NAMALWA (cell line): ENCODE measurements around the gene ABHD12.
"Not testable (repeated sequence)": the region's sequence is repeated elsewhere in the genome, so short reads cannot be mapped to it uniquely, and the experiment has no call there.

Experiments
- DNase-seq: peaks from one replicate; pipeline ENCODE4 v3.0.0-alpha.2; 2015; ENCODE audit warnings: low spot score

ABHD12 gene

DNA sequence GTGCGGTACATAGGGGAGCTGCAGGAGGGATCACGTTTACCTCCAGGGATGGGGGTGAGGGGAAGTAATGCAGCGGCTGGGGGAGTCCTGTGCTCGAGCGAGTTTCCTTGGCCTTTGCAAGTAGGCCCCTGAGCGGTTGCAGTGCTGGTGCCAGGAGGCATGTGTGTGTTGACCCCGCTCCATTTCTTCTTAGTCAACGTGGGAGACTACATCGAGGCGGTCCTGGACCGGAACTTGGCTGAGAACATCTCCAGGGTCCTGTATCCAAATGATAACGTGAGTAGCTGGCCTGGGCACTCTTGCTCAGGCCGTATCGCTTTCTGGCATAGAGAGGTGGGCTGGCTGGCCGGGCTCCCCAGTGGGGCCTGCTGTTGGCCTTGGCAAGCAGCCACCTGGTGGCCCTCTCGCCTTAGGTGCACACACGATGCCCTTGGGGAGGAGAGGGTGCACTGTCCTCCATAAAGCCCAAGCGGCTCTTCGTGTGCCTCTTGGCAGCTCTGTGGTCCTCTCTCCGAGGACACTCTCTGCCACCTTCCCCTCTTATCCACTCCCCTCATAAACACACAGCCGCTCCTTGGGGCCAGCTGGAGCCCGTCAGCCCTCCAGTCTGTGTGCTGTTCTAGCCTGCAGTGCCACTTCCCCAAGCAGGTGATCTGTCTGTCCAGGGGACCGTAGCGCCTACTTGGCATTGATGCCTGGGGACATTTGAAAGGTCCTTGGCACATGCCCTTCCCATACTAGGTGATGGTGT, 113.4 kb downstream of the ABHD12 start:
- DNase-seq = no peak

DNA sequence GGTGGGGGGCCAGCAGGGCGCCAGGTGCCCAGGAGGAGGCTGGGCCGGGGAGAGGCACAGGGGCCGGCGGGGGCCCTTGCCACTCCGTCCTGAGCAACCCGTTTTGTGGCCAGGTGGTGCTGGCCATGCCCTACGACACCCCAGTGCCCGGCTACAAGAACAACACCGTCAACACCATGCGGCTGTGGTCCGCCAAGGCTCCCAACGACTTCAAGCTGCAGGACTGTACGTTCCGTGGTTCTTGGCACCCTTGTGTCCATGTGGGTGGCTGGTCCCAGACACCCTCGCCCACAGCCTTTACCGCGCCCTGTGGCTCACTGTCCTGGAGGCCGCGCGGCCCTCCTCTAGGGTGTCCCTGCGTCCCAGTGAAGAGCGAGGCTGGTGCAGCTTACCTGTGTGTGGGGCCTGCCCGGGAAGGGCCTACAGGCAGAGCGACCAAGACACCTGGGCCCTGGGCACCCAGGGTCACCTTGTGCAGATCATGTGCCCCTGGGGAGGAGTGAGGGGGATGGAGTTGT, 114.0 kb downstream of the ABHD12 start:
- DNase-seq = no peak

DNA sequence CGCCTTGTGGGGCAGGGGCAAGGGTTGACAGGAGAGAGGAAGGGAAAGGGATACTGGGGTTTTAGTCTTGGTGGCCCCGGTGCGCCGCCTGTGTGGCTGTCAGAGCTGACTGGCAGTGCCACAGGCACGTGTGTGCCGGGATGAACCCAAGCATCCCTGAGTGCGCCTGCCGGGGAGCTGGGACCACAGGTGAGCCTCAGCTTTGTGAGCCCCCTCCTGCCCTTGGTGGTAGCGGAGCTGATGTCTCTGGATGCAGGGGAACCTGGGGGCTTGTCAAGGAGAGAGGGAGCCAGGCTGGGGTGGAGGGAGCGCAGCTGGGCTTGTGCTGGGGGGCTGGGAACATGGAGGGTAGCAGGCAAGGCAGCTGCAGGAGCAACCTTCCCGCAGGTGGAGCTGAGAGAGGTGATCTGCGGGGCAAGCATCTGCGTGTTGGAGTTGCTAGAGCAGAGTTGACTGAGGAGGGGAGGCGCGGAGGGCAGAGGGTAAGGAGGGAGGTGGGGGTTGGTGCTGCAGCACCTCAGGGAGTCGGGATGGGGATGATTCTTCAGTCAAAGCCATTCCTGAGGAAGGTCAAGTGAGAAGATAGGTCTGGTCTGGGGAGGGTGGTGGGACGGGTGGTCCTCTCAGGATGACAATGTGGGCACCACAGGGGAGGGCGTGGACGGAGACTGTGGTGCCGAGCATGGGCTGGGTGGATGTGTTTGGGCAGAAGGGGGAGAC, 114.7 kb downstream of the ABHD12 start:
- DNase-seq = no peak

DNA sequence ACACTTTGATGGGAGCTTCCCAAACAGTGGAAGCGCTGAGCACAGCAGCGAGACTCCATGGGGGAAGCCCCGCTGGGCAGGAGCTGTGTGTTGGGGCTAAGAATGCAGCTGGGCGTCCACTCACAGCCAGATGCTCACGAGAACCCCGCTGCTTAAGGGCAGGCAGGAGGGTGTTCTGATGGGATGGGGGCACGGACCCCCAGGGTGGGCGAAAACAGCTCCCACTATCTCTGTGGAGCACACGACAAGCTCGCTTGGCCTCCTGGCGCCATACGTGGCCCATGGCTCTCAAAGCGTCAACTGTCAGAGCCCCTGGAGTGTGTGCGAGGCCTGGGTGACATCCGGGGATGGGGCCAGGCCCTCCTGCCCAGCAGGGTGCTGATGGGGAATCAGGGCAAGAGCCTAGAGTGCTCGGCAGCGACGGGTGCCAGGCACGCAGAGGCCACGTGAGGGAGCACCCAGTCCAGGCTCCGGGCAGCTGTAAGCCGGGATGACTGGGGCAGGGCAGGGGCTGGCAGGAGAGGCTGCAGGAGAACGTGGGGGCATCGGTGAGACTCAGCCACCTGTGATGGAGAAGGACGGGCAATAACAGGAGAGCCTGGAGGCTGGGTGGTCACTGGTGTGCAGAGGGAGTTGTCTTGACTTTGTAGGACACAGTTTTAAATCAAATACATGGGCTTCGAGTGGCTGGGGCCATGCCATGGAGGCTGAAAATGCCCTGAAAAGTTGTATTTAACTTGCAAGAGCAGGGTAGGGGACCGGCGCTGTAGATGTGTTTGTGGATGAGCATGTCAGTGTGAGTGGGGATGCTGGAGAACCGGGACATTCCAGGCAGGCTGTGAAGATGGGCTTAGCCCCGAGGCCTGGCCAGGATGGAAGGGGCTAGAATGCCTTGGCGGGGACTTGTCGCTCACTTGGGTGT, 115.5 kb downstream of the ABHD12 start:
- no peak for DNase-seq

DNA sequence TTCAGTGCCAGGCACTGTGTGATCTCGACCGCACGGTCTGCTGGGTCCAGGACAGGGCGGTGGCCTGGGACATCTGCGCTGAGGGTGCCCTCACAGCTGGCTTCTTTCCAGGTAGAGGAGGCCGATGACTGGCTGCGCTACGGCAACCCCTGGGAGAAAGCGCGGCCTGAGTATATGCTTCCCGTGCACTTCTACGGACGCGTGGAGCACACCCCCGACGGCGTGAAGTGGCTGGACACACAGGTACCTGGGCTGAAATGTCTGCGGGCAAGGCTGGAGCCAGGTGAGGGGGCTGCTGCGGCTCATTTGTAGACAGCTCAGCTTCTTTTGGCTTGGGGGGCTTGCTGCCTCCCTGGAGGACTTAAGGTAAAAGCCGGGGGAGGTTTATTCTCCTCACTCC, 116.2 kb downstream of the ABHD12 start:
- DNase-seq = no peak

DNA sequence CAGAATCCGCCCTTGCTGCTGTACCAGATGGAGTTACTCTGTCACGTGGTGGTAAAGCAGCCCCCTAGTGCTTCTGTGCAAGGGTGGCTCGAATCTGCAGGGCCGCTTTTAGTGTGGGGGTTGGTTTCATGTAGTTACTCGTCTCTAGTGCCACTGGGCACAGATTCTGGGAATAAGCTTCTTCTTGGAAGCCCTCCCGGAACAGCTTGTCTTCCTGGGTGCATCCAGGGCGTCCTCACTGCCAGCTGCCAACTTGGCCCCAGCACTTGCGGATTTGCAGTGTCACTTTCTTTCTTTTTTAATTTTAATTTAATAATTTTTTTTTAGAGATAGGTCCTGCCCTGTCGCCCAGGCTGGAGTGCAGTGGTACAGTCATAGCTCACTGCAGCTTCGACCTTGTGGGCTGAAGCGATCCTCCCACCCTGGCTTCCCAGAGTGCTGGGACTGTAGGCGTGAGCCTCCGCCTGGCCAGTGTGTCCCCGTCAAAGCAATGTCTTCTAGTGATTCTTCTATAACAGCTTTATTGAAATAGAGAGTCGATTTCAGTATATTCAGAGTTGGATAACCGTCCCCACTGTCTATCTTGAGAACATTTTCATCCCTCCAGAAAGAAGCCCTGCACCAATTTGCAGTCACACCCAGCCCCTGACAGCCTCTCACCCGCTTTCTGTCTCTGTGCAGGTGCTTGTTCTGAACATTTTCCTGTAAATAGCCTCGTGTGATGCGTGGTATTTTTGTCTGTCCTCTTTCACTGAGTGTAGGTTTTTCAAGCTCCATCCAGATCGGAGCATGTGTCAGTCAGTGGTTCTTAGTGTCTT, 116.9 kb downstream of the ABHD12 start:
- no peak for DNase-seq

DNA sequence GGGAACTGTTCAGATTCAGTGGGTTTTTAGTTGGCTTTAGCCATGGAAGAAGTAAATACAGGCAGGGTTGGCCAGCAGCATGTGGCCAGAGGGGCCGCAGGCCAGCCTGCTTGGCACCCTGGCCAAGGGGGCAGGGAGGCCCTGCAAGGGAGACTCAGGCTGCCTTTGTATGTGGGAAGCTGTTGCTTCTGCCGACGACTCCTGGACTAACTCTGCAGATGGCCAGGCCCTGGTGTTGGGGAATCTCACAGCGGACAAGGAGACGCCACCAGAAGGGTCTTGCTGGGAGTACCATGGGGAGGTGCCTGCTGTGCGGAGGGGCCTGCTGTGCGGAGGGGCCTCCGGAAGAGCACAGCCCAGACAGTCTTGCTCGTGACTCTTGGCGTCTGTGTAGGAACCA, 117.6 kb downstream of the ABHD12 start:
- DNase-seq = no peak

DNA sequence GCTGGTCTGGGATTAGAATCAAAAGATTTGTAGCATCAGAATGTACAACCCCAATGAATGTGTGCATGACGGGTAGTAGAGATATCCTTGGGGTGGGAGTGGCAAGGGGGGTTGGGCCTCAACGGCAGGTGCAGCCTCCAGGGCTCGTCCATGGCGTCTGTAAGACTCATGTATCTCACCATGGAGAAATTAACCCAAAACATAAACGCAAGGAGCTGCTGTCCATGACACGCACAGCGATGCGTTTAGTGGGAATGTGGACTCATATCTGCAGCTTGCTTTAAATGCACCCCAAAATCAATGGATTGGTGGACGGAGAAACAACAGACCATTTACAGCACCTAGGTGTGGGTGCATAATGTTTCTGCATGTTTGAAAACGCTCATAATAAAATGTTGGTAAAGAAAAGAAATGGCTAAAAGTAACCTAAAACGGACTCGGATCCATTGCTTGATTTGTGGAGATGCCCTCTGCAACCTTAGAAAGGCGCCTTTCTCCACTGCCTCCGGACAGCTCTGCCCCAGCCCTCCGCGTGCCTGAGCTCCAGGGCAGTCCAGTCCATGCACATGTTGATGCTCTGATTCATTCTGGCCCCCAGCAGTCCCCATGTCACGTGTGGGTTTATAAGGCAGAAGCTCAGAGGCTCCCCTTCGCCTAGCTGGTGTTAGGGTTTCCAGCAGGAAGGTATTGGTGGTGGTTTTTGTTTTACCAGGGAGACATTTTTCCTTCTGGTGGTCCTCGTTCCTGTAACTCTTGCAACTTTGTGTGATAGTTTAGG, 118.2 kb downstream of the ABHD12 start:
- DNase-seq = no peak

DNA sequence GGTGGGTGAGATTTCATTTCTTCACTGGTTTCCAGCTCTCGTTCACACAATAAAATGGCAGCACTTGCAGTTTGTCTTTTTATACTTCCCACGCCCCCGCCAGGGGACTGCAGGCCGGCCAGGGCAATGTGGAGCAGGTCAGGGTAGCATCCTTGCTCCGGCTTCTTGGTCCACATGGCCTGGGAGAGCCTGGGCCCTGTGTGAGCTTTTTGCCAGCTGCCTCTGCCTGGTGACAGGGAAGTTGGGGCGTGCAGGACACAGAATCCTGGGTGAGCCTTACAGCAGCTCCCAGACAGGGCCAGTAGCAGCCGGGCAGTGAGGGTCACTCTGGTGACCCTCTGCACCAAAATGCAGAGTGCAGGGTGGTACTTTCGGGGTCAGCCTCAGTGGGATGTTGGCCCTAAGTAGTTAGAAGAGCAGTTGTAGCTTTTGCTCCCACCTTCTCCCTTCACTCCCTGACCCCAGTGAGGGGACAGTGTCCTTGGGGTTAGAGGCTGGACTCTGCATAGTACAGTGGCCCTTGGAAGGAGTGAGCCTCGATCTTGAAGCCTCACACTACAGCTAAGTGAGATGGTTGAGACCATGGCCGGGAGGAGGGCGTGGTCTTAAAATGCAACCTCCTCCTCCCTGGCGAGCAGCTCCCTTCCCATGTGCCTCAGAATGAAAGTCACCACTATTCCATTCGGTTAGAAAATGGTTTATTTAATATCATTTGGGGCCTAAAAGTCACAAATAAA, 119.0 kb downstream of the ABHD12 start:
- DNase-seq = no peak

DNA sequence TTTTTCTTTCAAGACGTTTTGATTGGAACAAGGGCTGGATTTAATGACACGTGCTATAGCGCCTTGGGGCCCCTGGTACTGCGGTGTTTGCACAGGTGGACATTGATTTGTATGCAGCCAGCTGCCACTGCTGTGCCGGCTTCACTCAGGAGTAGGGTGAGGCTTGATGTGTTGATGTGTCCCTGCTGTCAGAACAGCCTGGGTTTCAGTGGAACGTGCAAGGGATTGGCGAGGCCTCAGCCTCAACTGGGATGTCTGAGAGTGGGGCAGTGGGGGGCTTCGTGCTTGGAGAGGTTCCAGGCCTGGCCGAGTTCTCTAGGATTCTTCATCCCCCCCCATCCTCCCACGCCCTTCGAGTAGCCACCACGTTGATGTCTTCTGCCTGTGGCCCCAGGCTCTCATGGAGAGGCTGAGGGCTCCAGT, 119.8 kb downstream of the ABHD12 start:
- no peak for DNase-seq

DNA sequence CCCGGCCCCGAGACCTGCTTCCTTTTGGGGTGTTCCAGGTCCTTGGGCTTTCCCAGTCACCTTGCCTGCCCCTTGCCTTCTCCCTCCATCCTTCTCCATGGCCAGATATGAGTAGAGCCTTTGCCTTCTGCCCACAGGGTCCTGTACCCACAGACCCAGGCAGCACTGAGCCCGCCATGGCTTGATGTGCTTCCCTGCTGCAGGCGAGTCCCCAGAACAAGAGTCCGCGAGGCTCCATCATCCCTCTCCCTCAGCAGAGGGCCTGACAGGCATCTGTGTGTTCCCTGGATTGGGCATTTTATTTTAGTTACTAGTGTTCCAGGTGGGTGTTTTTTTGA, 120.8 kb downstream of the ABHD12 start:
- DNase-seq = no peak

DNA sequence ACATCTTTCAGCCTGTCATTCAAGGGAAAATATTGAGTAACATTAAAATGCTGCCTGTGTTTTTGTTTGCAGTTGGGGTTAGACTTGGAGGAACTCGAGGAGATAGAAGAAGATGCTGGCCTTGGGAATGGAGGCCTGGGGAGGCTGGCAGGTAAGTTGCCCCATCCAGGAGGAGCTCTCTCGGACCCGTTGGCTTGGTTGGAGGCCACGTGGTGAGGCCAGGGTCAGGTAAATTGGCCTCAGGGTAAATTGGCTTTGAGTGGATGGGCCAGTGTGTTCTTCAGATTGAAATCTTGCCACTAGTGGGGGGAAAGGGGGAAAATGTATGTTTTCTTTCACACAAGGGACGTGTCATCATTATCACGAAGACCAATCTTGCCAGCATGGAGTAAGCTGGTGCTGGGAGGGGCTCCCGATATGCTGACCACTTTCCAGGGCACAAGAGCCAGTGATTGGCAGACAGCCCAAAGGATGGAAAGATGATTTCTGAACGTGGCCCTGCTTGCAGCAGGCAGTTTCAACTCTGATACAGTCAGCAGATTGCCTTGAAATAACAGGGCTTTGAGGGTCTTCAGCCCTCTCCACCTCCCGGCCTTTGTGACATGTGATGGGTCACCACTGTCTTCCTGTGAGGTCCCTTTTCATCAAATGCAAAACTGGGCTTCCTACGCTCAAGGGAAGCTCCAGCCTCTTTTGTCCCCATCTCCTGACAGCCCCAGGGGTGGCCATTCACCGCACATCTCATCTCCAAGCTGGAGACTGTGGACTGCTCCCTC, 121.4 kb downstream of the ABHD12 start:
- no peak for DNase-seq

DNA sequence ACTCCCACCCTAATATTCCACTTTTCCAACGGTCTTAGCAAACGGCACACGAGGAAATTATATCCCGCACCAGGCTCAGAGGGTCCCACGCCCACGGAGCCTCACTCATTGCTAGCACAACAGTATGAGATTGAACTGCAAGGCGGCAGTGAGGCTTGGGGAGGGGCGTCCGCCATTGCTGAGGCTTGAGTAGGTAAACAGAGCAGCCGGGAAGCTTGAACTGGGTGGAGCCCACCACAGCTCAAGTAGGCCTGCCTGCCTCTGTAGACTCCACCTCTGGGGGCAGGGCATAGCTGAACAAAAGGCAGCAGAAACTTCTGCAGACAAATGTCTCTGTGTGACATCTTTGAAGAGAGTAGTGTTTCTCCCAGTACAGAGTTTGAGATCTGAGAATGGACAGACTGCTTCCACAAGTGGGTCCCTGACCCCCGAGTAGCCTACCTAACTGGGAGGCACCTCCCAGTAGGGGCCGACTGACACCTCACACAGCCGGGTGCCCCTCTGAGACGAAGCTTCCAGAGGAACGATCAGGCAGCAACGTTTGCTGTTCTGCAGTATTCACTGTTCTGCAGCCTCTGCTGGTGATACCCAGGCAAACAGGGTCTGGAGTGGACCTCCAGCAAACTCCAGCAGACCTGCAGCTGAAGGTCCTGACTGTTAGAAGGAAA, 129.7 kb downstream of the ABHD12 start:
- not testable (repeated sequence) for DNase-seq

DNA sequence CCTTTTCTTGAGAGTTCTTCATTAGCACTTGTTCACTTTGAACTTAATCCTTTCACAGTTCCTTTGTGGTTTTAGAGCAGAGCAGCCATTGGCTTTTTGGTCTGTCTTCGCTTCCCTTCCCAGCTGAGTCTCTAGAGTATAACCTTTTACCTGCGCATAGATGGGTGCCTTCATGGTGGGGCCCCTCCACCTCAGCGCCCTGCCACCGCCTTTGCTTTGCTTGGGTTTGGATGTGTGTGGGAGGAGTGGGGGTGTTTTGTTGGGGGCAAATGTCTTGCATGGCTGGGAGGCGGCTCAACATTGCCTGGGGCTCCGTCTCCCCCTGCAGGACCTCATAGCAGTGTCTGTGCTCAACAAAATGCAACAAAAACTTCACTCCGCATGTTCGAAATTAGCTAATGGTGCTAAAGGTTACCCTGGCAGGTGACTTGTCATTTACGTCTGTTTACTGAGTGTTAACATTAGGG, 130.8 kb downstream of the ABHD12 start:
- no peak for DNase-seq

DNA sequence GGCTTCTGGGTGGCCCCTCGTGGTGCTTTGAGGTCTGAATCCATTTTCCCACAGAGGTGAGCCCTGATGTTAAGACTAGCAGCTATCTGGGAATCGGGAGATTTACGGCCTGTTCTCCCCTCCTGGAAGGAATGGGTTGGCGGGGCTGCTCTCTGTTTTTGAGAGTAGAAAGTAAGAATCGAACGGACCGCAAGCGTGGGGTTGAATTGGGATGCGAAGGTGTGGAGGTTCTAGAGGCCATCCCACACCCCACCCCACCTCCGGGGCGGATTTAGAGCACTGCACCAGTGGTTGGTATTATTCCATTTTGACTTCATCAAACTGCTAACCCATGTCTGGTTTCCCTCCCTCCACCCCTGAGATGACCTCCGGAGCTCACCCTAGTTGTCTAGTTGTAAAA, 131.3 kb downstream of the ABHD12 start:
- DNase-seq = no peak

DNA sequence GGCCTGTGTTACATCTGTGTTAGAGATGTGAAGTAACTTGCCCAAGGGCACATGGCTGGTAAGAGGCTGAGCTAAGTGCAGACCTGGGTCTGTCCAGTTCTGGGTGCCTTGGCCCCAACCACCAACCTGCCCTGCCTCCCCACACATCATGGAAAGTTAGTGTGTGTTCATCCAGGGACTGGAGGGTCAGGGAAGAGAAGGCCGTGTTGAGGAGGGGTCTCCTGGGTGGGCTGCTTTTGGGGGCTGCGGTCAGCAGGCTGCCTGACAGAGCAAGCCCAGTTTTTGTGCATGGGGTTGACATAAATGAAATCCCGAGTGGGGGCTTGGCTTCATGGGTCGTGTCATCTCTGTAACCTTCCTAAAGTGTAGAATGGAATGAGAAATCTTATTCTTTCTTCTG, 131.8 kb downstream of the ABHD12 start:
- no peak for DNase-seq

DNA sequence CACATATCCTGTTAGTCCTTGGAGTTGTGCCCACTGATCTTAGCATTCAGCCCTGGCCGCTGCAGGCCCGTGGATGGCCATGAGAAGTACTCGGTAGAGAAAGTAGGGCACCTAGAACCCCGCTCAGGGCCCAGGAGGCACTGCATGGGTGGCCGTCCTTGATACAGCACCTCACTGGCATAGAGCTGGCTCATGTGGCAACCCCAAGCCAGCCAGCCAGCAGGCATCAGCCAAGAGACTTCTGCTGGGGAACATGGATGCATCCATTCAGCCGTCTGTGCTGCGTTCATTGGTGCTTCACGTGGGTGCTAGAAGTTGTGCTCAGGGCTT, 132.2 kb downstream of the ABHD12 start:
- DNase-seq = no peak

DNA sequence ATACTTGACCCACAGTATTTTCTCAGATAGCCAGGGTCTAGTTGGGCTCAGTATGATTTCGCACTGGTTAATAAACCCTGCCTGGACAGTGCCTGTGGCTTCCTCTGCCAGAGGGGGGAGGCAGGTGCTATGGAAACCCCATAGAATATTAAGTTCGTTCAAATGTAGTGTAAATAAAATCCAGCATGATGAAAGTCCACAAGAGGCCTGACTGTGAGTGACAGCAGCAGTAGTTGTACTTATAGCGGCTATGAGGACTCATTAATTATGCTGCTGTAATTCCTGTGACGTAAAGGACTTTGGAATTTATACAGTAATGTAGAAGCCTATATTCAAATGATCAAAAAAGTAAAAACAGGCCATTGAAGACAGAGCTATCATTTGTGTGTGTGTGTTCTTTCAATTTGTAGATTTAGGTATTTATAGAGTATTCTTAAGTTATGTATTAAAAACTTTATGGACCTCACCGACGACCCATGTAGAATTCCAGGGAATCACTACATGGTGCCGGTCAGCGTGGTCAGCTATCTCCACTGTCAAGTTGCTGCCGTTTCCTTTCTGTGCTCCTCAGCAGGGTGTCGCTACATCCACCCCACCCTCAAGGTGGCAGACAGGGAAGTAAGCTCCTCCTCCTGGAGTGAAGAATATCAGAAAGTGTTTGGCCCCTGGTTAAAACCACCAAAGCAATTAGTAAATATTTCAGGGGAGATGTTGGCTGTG, 132.7 kb downstream of the ABHD12 start:
- DNase-seq = no peak
